PC-9 (cell line): ENCODE results near the gene ZNF431. TPM values are rescaled to one million over a fixed set of nuclear protein-coding genes. Genes with fewer than 3 reads are reported as not detected.

Experiments
- BruUV-seq: library from RNA; stranded (reverse); fragments of 400-500 nt; replicated peaks from 2 replicates; lab custom pipeline; 2021; lab: Mats Ljungman, UMichigan
- CTCF ChIA-PET: fragments of 300-600 bp; sonication (Branson Sonifier 250); formaldehyde crosslinking; loops from one replicate; lab custom pipeline; 2022; ENCODE audit warnings: antibody characterized with exemption; lab: Charles Lee
- POLR2A ChIA-PET: fragments of 300-600 bp; sonication (Branson Sonifier 250); formaldehyde crosslinking; loops from one replicate; lab custom pipeline; 2022; ENCODE audit warnings: antibody characterized with exemption; ENCODE audit not compliant: unreplicated experiment; lab: Charles Lee
- DNase-seq, 2 experiments: peaks; one replicate each; pipeline versions ENCODE4 v3.0.0 to v3.0.0-alpha.2; 2015 to 2022; ENCODE audit warnings: mixed read lengths in 1 of 2
- H2AFZ ChIP-seq: fragments of 200-600 bp; sonication (generic); 2 replicates; pipeline ENCODE4 v1.8.1; 2017; ENCODE audit warnings: antibody characterized with exemption
- H3F3A ChIP-seq: fragments of 200-600 bp; sonication (generic); 2 replicates; pipeline ENCODE4 v1.8.1; 2017; ENCODE audit warnings: antibody characterized with exemption, mild to moderate bottlenecking, low read depth; ENCODE audit not compliant: insufficient read depth
- H3K27ac ChIP-seq: fragments of 200-600 bp; sonication (generic); 2 replicates; pipeline ENCODE4 v1.6.1; 2016; ENCODE audit warnings: mixed run types
- H3K27me3 ChIP-seq: fragments of 200-600 bp; sonication (generic); 2 replicates; pipeline ENCODE4 v1.6.1; 2016; ENCODE audit warnings: low read depth, mixed run types; ENCODE audit not compliant: insufficient read depth
- H3K36me3 ChIP-seq: fragments of 200-600 bp; sonication (generic); 2 replicates; pipeline ENCODE4 v1.6.1; 2016; ENCODE audit warnings: low read depth, mixed run types
- H3K4me1 ChIP-seq: fragments of 200-600 bp; sonication (generic); replicated peaks from 2 replicates; pipeline ENCODE4 v1.6.1; 2016; ENCODE audit warnings: mixed run types; ENCODE audit not compliant: insufficient read depth
- H3K4me2 ChIP-seq: fragments of 200-600 bp; sonication (generic); 2 replicates; pipeline ENCODE4 v1.6.1; 2017; ENCODE audit warnings: mixed run types
- H3K4me3 ChIP-seq: fragments of 200-600 bp; sonication (generic); 2 replicates; pipeline ENCODE4 v1.6.1; 2016; ENCODE audit warnings: mixed run types
- H3K79me2 ChIP-seq: fragments of 200-600 bp; sonication (generic); 2 replicates; pipeline ENCODE4 v1.6.1; 2017; ENCODE audit warnings: low read depth, mixed run types
- H3K9me2 ChIP-seq: fragments of 200-600 bp; sonication (generic); 2 replicates; pipeline ENCODE4 v1.8.1; 2017; ENCODE audit warnings: mild to moderate bottlenecking; ENCODE audit not compliant: insufficient read depth
- H3K9me3 ChIP-seq: fragments of 200-600 bp; sonication (generic); 2 replicates; pipeline ENCODE4 v1.8.1; 2016; ENCODE audit warnings: low read depth; ENCODE audit not compliant: insufficient read depth
- H4K20me1 ChIP-seq: fragments of 200-600 bp; sonication (generic); 2 replicates; pipeline ENCODE4 v1.8.1; 2017; ENCODE audit not compliant: insufficient read depth
- CTCF ChIP-seq: fragments of 200-600 bp; sonication (generic); conservative IDR thresholded peaks from 2 replicates; pipeline ENCODE4 v1.6.1; 2017; ENCODE audit warnings: mixed run types, antibody characterized with exemption, mild to moderate bottlenecking, moderate library complexity
- EZH2 ChIP-seq: fragments of 200-600 bp; sonication (generic); IDR thresholded peaks from 2 replicates; pipeline ENCODE4 v1.8.0; 2017; ENCODE audit warnings: antibody characterized with exemption, low read depth
- intact Hi-C: fragments of 100-400 bp; cut with micrococcal nuclease; formaldehyde crosslinking; loops from one replicate; pipeline ENCODE4 v1.10.0; 2022; ENCODE audit not compliant: unreplicated experiment
- total RNA-seq: library from RNA; stranded (reverse); gene quantifications from 2 replicates; pipeline ENCODE4 v1.2.3, GENCODE V29; 2021

Gene ZNF431
- total RNA-seq, 1 experiment from 2014 or later = 19.0 TPM

GRCh38 chr19:21126078-21126477 is 15.8 kb upstream of the ZNF431 start:
- CTCF ChIA-PET = no interaction called here

DNA sequence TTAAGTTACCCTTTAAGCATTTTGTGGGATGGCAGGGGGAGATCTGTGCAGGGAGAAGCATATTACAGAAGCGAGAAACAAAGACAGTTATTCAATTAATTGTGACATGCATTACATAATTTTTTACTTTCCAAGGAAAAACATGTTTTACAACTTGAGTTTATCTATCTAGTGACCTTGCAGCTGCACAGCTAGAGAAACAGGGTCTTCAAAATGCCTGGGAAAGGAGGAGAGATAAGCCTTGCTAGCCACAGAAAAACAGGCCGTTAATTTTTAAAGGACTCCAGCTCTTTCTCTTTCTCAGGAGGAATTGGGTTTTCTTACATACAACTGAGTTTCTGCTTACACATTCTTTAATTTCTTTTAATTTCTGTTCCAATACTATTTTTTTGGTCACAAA is 14.8 kb upstream of the ZNF431 start:
- Histone ChIP-seq H3K4me1 (peaks cover 8% of the 10 kb centered on the region; the same call in 1 of the 2 replicates), H2AFZ (no peak overlapping the region), H3K36me3 (no peaks in the 10 kb centered on the region), H3K4me3 (no peak overlapping the region), H3K9me2 (no peaks in the 10 kb centered on the region), H3K27ac (no peak overlapping the region), H3K79me2 (no peaks in the 10 kb centered on the region), H3K4me2 (no peak overlapping the region), H3K9me3 (peaks cover 5% of the 10 kb centered on the region; the same call in 1 of the 2 replicates), H3K27me3 (no peaks in the 10 kb centered on the region), H4K20me1 (no peaks in the 10 kb centered on the region), H3F3A (no peaks in the 10 kb centered on the region)
- no peak for DNase-seq
- ChIA-PET CTCF (no interaction called here), POLR2A (no interaction called here)
- BruUV-seq = no TSS peak
- TF ChIP-seq EZH2 (no peak), CTCF (no peak)
- intact Hi-C loops = no loop called here

More at GRCh38 chr19:21126078-21126477, 15.8 kb upstream of the ZNF431 start:
- intact Hi-C loops = no loop called here
- BruUV-seq = no TSS peak
- H3K27ac ChIP-seq = no peak overlapping the region
- no peaks in the 10 kb centered on the region for H3F3A ChIP-seq
- H2AFZ ChIP-seq = no peak overlapping the region
- H3K4me1 ChIP-seq = peaks cover 8% of the 10 kb centered on the region; the same call in 1 of the 2 replicates
- TF ChIP-seq EZH2 (no peak), CTCF (no peak)
- H3K36me3 ChIP-seq = no peaks in the 10 kb centered on the region
- no peak for DNase-seq
- no peaks in the 10 kb centered on the region for H3K9me2 ChIP-seq
- no peaks in the 10 kb centered on the region for H4K20me1 ChIP-seq
- H3K27me3 ChIP-seq = no peaks in the 10 kb centered on the region
- no peaks in the 10 kb centered on the region for H3K79me2 ChIP-seq
- no peak overlapping the region for H3K4me2 ChIP-seq
- peaks cover 5% of the 10 kb centered on the region; the same call in 1 of the 2 replicates for H3K9me3 ChIP-seq
- POLR2A ChIA-PET = no interaction called here
- no peak overlapping the region for H3K4me3 ChIP-seq

DNA sequence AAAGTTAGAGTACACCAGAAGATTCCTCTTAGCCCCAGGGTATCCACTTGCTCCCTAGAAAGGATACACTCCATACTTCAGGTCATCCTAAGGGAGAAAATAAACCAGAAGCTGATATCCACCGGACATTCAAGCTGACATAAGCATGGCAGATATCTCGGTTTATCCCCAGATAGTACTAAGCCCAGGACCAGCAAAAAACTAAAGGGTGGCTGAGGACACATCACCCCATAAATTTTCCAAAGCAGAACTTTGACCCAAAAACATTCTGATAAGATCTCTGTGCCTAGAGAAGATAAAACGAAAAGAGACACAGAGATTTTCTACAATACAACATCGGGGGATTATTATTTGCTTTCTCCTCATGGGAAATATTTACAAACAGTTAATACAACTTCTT is 13.9 kb upstream of the ZNF431 start:
- Histone ChIP-seq H2AFZ (no peak overlapping the region), H3K9me3 (peaks cover under 1% of the 10 kb centered on the region; the same call in 1 of the 2 replicates), H3F3A (no peaks in the 10 kb centered on the region), H3K27ac (no peak overlapping the region), H3K79me2 (no peaks in the 10 kb centered on the region), H3K4me3 (no peak overlapping the region), H4K20me1 (no peaks in the 10 kb centered on the region), H3K4me1 (peaks cover 8% of the 10 kb centered on the region; the same call in 1 of the 2 replicates), H3K4me2 (no peak overlapping the region), H3K36me3 (no peaks in the 10 kb centered on the region), H3K27me3 (no peaks in the 10 kb centered on the region), H3K9me2 (no peaks in the 10 kb centered on the region)
- POLR2A ChIA-PET = interaction anchor here (0.7 kb wide), 1 partner anchor 205 kb away, joined by 6 read pairs; no protein-coding TSS in a partner anchor
- intact Hi-C loops = no loop called here
- CTCF ChIA-PET = no interaction called here
- TF ChIP-seq EZH2 = no peak
- TF ChIP-seq CTCF = no peak
- no peak for DNase-seq
- BruUV-seq = no TSS peak
